ENCODE results near the gene PLAU. TPM values are rescaled to one million over a fixed set of nuclear protein-coding genes. Genes with fewer than 3 reads are reported as not detected.
"Not testable (repeated sequence)": the region's sequence is repeated elsewhere in the genome, so short reads cannot be mapped to it uniquely, and the experiment has no call there.

The PLAU gene
- total RNA-seq, 2 experiments from 2014 or later, result 0.45 to 0.73 TPM

- DNase-seq, result no peak
- H3K27ac Mint-ChIP-seq, result no peak overlapping the region
- ChIA-PET POLR2A (no interaction called here), CTCF (interaction anchor here (3.0 to 4.0 kb wide), 2 partner anchors 14 to 40 kb away, joined by 13 to 25 read pairs; no protein-coding TSS in a partner anchor)
- intact Hi-C loops (cut with micrococcal nuclease), result no loop called here
- H3K27me3 Mint-ChIP-seq, result peaks cover 19% of the 10 kb centered on the region
- no peak overlapping the region for H3K4me3 Mint-ChIP-seq
- peaks cover 16% of the 10 kb centered on the region for H3K4me1 Mint-ChIP-seq (ENCODE audit: low read depth)
- H3K9me3 Mint-ChIP-seq, result no peaks in the 10 kb centered on the region
- no peaks in the 10 kb centered on the region for H3K36me3 Mint-ChIP-seq
These were observed 15.3 kb downstream of the PLAU start for GRCh38 chr10:73926152-73926764.

DNA sequence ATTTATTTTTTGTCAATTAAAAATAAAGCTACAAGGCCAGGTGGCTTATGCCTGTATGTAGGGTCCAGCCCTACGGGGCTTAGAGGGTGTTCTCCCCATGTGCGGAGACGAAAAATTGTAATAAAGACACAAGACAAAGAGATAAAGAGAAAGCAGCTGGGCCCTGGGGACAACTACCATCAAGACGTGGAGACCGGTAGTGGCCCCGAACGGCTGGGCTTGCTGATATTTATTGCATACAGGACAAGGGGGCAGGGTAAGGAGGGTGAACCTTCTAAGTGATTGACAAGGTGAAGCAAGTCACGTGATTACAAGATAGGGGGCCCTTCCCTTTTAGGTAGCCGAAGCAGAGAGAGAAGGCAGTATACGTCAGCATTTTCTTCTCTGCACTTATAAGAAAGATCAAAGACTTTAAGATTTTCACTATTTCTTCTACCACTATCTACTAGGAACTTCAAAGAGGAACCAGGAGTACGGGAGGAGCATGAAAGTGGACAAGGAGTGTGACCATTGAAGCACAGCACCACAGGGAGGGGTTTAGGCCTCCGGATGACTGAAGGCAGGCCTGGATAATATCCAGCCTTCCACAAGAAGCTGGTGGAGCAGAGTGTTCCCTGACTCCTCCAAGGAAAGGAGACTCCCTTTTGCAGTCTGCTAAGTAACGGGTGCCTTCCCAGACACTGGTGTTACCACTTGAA, 19.8 kb downstream of the PLAU start:
- H3K27me3 Mint-ChIP-seq; H3K4me3 Mint-ChIP-seq; H3K27ac Mint-ChIP-seq; H3K36me3 Mint-ChIP-seq; DNase-seq; POLR2A ChIA-PET; intact Hi-C loops (cut with micrococcal nuclease); H3K9me3 Mint-ChIP-seq: not testable (repeated sequence)
- peaks cover 15% of the 10 kb centered on the region for H3K4me1 Mint-ChIP-seq (ENCODE audit: low read depth)
- CTCF ChIA-PET, result interaction anchor here (1.0 to 5.1 kb wide), 2 partner anchors 10 to 43 kb away, joined by 10 to 28 read pairs; no protein-coding TSS in a partner anchor

DNA sequence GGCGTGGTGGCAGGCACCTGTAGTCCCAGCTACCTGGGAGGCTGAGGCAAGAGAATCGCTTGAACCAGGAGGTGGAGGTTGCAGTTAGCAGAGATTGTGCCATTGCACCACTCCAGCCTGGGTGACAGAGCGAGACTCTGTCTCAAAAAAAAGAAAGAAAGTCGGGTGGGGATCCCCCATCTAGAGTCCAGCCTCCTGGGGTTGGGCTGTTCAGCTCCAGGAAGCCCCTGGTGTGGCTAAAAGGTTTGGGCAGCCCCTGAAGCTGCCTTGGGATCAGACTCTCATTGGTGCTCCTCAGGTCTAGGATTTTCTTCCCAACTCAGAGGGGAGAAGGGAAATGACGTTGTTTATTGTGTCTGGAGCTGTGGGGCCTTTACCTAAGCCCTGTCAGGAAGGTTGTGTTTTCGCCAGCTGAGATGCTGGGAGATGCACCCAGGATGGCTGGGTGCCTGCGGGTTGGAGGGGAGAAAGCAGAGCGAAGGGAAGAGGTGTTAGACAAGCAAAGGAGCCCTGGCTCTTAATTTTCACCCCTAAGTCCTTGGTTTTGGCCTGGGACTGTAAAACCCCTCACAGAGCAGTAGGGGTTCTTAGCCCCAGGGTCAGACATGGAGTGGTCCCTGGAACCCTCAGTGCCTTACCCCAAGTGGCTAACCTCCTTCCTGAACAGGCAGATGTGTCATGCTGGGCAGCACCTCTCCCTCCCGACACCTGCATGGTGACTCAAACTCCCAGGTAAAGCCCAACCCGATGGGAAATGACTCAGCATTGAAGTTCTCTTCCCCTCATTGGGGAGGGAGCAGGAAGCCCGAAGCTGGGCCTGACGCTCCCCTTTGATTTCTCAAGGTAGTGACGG, 21.1 kb downstream of the PLAU start:
- Mint-ChIP-seq H3K9me3 (no peaks in the 10 kb centered on the region), H3K4me3 (no peak overlapping the region), H3K27me3 (no peaks in the 10 kb centered on the region), H3K36me3 (no peaks in the 10 kb centered on the region), H3K4me1 (ENCODE audit: low read depth) (peaks cover 15% of the 10 kb centered on the region), H3K27ac (peak overlapping the region; percentile 69)
- peak; percentile 84 for DNase-seq
- ChIA-PET POLR2A (no interaction called here), CTCF (interaction anchor here (1.4 to 5.1 kb wide), 5 partner anchors 9 to 52 kb away, joined by 6 to 28 read pairs (median 10); no protein-coding TSS in a partner anchor)
- intact Hi-C loops (cut with micrococcal nuclease), result loop anchor here (1.0 to 2.0 kb wide), 2 partner anchors 23 to 45 kb away; no protein-coding TSS in a partner anchor

GRCh38 chr10:73932620-73933112, 21.7 kb downstream of the PLAU start:
- DNase-seq, result no peak
- Mint-ChIP-seq H3K9me3 (no peaks in the 10 kb centered on the region), H3K27ac (peak overlapping the region; percentile 69), H3K4me3 (no peak overlapping the region), H3K36me3 (no peaks in the 10 kb centered on the region), H3K27me3 (no peaks in the 10 kb centered on the region), H3K4me1 (ENCODE audit: low read depth) (peaks cover 15% of the 10 kb centered on the region)
- intact Hi-C loops (cut with micrococcal nuclease), result loop anchor here (1.0 to 2.0 kb wide), 2 partner anchors 23 to 46 kb away; no protein-coding TSS in a partner anchor
- CTCF ChIA-PET, result interaction anchor here (1.4 to 5.1 kb wide), 5 partner anchors 8 to 53 kb away, joined by 6 to 28 read pairs (median 10); no protein-coding TSS in a partner anchor
- POLR2A ChIA-PET, result no interaction called here

DNA sequence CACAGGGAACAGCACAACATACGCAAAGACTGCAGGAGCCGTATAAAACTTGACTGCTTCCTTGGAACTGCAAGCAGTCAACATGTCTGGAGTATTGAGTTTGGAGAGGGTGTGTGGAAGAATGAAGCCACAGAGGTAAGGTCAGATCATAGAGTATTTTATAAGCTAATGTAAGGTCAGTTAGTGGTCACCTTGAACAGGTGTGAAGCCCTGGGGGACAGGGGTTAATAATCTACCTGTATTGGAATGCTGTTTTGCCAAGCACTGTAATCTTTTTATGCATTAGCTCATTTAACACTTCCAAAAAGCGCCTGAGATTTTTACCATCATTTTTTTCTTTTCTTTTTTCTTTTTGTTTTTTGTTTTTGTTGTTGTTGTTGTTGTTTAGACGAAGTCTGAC, 23.1 kb downstream of the PLAU start:
- intact Hi-C loops (cut with micrococcal nuclease), result no loop called here
- ChIA-PET POLR2A (no interaction called here), CTCF (interaction anchor here (2.2 to 5.1 kb wide), 3 partner anchors 10 to 54 kb away, joined by 6 to 28 read pairs (median 13); no protein-coding TSS in a partner anchor)

DNA sequence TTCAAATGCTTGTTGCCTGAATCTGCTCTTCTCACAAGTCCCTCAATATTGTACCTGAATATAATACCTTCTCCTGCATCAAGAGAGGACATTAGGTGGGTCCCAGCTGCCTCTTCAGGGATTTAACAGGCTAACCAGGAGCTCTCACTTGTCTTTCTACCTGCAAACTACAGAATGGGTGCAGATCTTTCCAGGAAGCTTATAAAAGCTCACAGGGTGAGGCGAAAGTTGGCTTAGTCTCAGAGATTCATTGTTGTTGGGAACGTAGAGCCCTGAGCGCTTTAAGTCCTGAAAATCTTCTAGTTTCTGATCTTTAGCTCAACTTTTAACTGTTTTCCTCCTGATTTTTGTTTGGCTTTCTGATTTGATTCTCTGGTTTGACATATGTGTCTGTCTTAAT, 25.0 kb downstream of the PLAU start:
- no peaks in the 10 kb centered on the region for H3K36me3 Mint-ChIP-seq
- ChIA-PET POLR2A (no interaction called here), CTCF (interaction anchor here (1.2 to 9.3 kb wide), 2 partner anchors 45 to 56 kb away, joined by 3 to 383 read pairs; no protein-coding TSS in a partner anchor)
- intact Hi-C loops (cut with micrococcal nuclease), result no loop called here
- no peaks in the 10 kb centered on the region for H3K9me3 Mint-ChIP-seq
- DNase-seq, result no peak
- H3K4me1 Mint-ChIP-seq (ENCODE audit: low read depth), result peaks cover 20% of the 10 kb centered on the region
- no peak overlapping the region for H3K4me3 Mint-ChIP-seq
- no peak overlapping the region for H3K27ac Mint-ChIP-seq
- H3K27me3 Mint-ChIP-seq, result no peaks in the 10 kb centered on the region

More for the DNA sequence above, 23.1 kb downstream of the PLAU start:
- H3K27me3 Mint-ChIP-seq, result no peaks in the 10 kb centered on the region
- H3K4me1 Mint-ChIP-seq (ENCODE audit: low read depth), result peaks cover 15% of the 10 kb centered on the region
- no peaks in the 10 kb centered on the region for H3K9me3 Mint-ChIP-seq
- no peak for DNase-seq
- H3K27ac Mint-ChIP-seq, result no peak overlapping the region
- no peak overlapping the region for H3K4me3 Mint-ChIP-seq
- H3K36me3 Mint-ChIP-seq, result no peaks in the 10 kb centered on the region

DNA sequence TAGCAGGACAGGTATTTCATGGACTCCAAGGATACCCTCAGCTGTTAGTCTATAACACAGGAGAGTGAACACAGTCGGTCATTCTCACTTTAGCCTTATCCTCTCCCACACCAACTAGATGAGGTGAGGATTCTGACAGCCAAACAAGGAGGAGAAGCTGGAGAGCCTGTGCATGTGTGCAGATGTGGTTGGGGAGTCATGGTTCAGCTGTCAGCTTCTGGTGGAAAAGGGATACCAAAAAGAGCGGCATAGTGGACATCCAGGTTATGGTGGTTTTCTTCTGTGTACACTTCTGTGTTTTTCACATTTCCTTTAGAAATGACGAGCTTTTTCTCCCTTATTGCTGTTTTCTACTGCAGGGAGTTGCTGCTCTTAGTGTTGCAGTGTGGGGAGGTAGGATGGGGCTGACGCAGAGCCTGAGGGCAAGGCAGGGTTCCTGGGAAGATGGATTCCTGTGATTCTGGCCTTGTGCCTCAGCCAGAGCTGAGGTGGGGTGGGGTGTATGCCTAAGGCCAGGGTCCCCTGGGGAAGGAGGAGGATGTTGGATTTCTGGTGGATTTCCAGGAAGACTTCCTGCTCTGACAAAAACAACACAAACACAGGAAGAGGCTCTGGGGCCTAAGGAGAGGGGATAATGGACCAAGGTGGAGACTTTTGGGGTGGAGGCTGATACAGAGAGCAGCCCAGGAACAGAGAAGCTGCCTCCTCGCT, 26.6 kb downstream of the PLAU start:
- Mint-ChIP-seq H3K9me3 (no peaks in the 10 kb centered on the region), H3K4me3 (no peak overlapping the region), H3K27me3 (no peaks in the 10 kb centered on the region), H3K4me1 (ENCODE audit: low read depth) (peaks cover 13% of the 10 kb centered on the region), H3K36me3 (no peaks in the 10 kb centered on the region), H3K27ac (no peak overlapping the region)
- ChIA-PET CTCF (interaction anchor here (5.4 to 9.3 kb wide), 2 partner anchors 47 to 56 kb away, joined by 148 to 383 read pairs; no protein-coding TSS in a partner anchor), POLR2A (no interaction called here)
- intact Hi-C loops (cut with micrococcal nuclease), result no loop called here
- no peak for DNase-seq

DNA sequence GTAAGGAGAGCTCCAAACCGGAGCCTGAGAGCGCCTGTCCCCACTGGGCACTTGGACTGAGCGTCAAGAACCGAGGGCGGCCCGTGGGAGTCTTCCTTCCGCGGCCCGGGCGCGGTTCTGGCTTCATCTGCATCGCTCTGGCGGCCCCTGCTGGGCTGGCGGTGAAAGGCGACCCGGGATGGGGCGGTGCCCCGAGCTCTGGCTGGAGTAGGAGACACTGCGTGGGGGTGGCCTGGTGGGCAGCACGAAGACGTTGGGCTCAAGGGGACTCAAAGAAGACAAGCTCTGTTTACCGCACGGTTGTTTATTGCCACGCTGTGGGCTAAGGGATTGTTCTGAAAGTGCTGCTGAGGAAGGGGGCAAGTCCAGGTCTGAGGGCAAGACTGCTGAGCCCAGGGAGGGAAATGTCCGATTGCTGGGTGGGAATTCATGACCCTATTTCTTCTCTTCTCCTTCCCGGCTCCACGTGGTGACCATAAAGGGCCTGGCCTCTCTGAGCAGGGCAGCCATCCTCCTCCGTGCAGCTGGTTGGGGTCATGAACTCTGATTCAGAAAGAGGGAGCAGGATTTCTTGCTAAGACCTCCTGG, 29.8 kb downstream of the PLAU start:
- Mint-ChIP-seq H3K36me3 (no peaks in the 10 kb centered on the region), H3K27ac (no peak overlapping the region), H3K4me3 (peak overlapping the region; percentile 40), H3K4me1 (ENCODE audit: low read depth) (peaks cover 8% of the 10 kb centered on the region), H3K27me3 (no peaks in the 10 kb centered on the region), H3K9me3 (no peaks in the 10 kb centered on the region)
- ChIA-PET CTCF (interaction anchor here (0.5 to 9.3 kb wide), 53 partner anchors 8 to 794 kb away, joined by 3 to 383 read pairs (median 6); partner anchors contain the start of genes CAMK2G, PLAU and VCL), POLR2A (interaction anchor here (1.1 to 1.6 kb wide), 3 partner anchors 16 to 54 kb away, joined by 3 to 5 read pairs (median 5); no protein-coding TSS in a partner anchor)
- intact Hi-C loops (cut with micrococcal nuclease), result loop anchor here (1.0 kb wide), 2 partner anchors 54 to 91 kb away; no protein-coding TSS in a partner anchor
- peak; percentile 89 for DNase-seq

- POLR2A ChIA-PET, result interaction anchor here (1.1 to 1.6 kb wide), 2 partner anchors 53 to 55 kb away, joined by 5 read pairs; no protein-coding TSS in a partner anchor
- no peaks in the 10 kb centered on the region for H3K36me3 Mint-ChIP-seq
- H3K9me3 Mint-ChIP-seq, result no peaks in the 10 kb centered on the region
- peaks cover 8% of the 10 kb centered on the region for H3K4me1 Mint-ChIP-seq (ENCODE audit: low read depth)
- no peak overlapping the region for H3K4me3 Mint-ChIP-seq
- no peaks in the 10 kb centered on the region for H3K27me3 Mint-ChIP-seq
- DNase-seq, result no peak
- H3K27ac Mint-ChIP-seq, result no peak overlapping the region
- CTCF ChIA-PET, result interaction anchor here (0.6 to 9.3 kb wide), 48 partner anchors 8 to 795 kb away, joined by 3 to 383 read pairs (median 6); partner anchors contain the start of genes CAMK2G and PLAU
- intact Hi-C loops (cut with micrococcal nuclease), result no loop called here
These were observed 30.4 kb downstream of the PLAU start for GRCh38 chr10:73941300-73941699.

DNA sequence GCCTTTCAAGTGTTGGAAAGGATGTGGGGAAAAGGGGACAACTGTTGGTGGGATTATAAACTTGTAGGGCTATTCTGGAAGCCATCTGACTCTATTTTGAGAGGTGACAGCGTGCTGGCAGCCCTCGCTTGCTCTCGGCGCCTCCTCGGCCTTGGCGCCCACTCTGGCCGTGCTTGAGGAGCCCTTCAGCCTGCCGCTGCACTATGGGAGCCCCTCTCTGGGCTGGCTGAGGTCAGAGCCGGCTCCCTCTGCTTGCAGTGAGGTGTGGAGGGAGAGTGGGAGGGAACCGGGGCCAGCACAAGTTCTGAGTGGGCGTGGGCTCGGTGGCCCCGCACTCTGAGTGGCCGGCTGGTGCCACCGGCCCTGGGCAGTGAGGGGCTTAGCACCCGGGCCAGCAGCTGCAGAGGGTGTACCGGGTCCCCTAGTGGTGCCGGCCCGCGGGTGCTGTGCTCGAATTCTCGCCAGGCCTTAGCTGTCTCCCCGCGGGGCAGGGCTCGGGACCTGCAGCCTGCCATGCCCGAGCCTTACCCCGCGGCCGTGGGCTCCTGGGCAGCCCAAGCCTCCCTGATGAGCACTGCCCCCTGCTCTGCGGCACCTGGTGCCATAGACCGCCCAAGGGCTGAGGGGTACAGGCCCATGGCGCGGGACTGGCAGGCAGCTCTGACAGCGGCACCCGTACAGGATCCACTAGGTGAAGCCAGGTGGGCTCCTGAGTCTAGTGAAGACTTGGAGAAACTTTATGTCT, 33.6 kb downstream of the PLAU start:
- DNase-seq, result no peak
- peaks cover 8% of the 10 kb centered on the region for H3K4me1 Mint-ChIP-seq (ENCODE audit: low read depth)
- H3K27ac Mint-ChIP-seq, result no peak overlapping the region
- ChIA-PET POLR2A (interaction anchor here (0.8 kb wide), 1 partner anchor 12 kb away, joined by 3 read pairs; no protein-coding TSS in a partner anchor), CTCF (interaction anchor here (0.7 to 2.8 kb wide), 6 partner anchors 11 to 107 kb away, joined by 3 to 10 read pairs (median 6); no protein-coding TSS in a partner anchor)
- H3K36me3 Mint-ChIP-seq, result no peaks in the 10 kb centered on the region
- no peaks in the 10 kb centered on the region for H3K27me3 Mint-ChIP-seq
- no peaks in the 10 kb centered on the region for H3K9me3 Mint-ChIP-seq
- intact Hi-C loops (cut with micrococcal nuclease), result no loop called here
- H3K4me3 Mint-ChIP-seq, result no peak overlapping the region

Measured in activated CD4-positive, alpha-beta memory T cell treated with anti-CD3 and anti-CD28 coated beads for 36 hours (primary cell).